H1 (cell line): ENCODE results near the gene TAOK2. TPM values are rescaled to one million over a fixed set of nuclear protein-coding genes. Genes with fewer than 3 reads are reported as not detected.

Experiments used
- CTCF ChIA-PET: fragments of 300-600 bp; sonication (Branson Sonifier 250); formaldehyde crosslinking; loops from one replicate; lab custom pipeline; 2021; ENCODE audit not compliant: partially characterized antibody; lab: Charles Lee
- POLR2A ChIA-PET: fragments of 300-600 bp; sonication (Branson Sonifier 250); formaldehyde crosslinking; loops from one replicate; lab custom pipeline; 2021; ENCODE audit warnings: inconsistent platforms; ENCODE audit not compliant: partially characterized antibody; lab: Charles Lee
- DNase-seq, 2 experiments: peaks; one replicate each; pipeline versions ENCODE4 v3.0.0 to v3.0.0-alpha.2; 2010 to 2022; ENCODE audit warnings: low spot score in 2 of 2, low read depth in 1 of 2, mixed read lengths in 1 of 2
- FAIRE-seq: peaks from 2 replicates; lab custom pipeline; 2011; peaks lifted over from hg19 to GRCh38; lab: Jason Lieb, UNC
- H2AFZ ChIP-seq: 2 replicates; pipeline ENCODE4 v1.8.1; 2012; ENCODE audit warnings: low read length, inconsistent platforms
- H2AK5ac ChIP-seq: 2 replicates; pipeline ENCODE4 v1.6.1; 2013; ENCODE audit warnings: low read depth, low read length
- H2BK120ac ChIP-seq: replicated peaks from 2 replicates; pipeline ENCODE3; 2013; ENCODE audit warnings: low read depth, low read length, inconsistent platforms
- H2BK12ac ChIP-seq: 2 replicates; pipeline ENCODE4 v1.6.1; 2013; ENCODE audit warnings: low read depth, low read length
- H2BK15ac ChIP-seq: 2 replicates; pipeline ENCODE4 v1.6.1; 2013; ENCODE audit warnings: low read length
- H2BK20ac ChIP-seq: 2 replicates; pipeline ENCODE4 v1.6.1; 2013; ENCODE audit warnings: low read length
- H2BK5ac ChIP-seq: 2 replicates; pipeline ENCODE4 v1.6.1; 2013; ENCODE audit warnings: low read depth, low read length
- H3K14ac ChIP-seq: 2 replicates; pipeline ENCODE4 v1.6.1; 2013; ENCODE audit warnings: inconsistent platforms; ENCODE audit not compliant: insufficient read length
- H3K18ac ChIP-seq: 2 replicates; pipeline ENCODE4 v1.6.1; 2013; ENCODE audit warnings: low read length; ENCODE audit errors: extremely low read depth
- H3K23ac ChIP-seq: 2 replicates; pipeline ENCODE4 v1.6.1; 2013; ENCODE audit warnings: inconsistent platforms; ENCODE audit not compliant: insufficient read length
- H3K23me2 ChIP-seq: 2 replicates; pipeline ENCODE4 v1.6.1; 2013; ENCODE audit warnings: low read depth, low read length
- H3K27ac ChIP-seq: 2 replicates; pipeline ENCODE4 v1.6.1; 2011; ENCODE audit warnings: low read depth, low read length, inconsistent platforms
- H3K27me3 ChIP-seq, 4 experiments: replicated peaks in 1 of 4; 1 replicate in 1 of 4; 2 replicates in 3 of 4; pipeline versions ENCODE4 v1.6.1 to v1.8.1; 2011 to 2013; ENCODE audit warnings: low read length in 3 of 4, mild to moderate bottlenecking in 3 of 4, inconsistent platforms in 2 of 4, mixed read lengths in 2 of 4, moderate library complexity in 1 of 4; ENCODE audit not compliant: control insufficient read depth in 3 of 4, insufficient read depth in 3 of 4; ENCODE audit errors: extremely low read depth in 1 of 4
- H3K36me3 ChIP-seq, 4 experiments: 2 replicates each; pipeline versions ENCODE4 v1.6.1 to v1.8.1; 2011 to 2013; ENCODE audit warnings: mild to moderate bottlenecking in 4 of 4, low read length in 3 of 4, moderate library complexity in 2 of 4, control low read depth in 1 of 4, inconsistent platforms in 1 of 4; ENCODE audit not compliant: insufficient read depth in 4 of 4, control insufficient read depth in 2 of 4
- H3K4ac ChIP-seq: replicated peaks from 2 replicates; pipeline ENCODE3; 2013; ENCODE audit warnings: low read length, low read depth, mixed read lengths, inconsistent platforms; ENCODE audit not compliant: insufficient read length
- H3K4me1 ChIP-seq, 4 experiments: replicated peaks in 1 of 4; 1 replicate in 1 of 4; 2 replicates in 3 of 4; pipeline versions ENCODE4 v1.6.1 to v1.8.1; 2011 to 2013; ENCODE audit warnings: low read length in 3 of 4, inconsistent platforms in 2 of 4, mixed read lengths in 1 of 4; ENCODE audit not compliant: insufficient read depth in 4 of 4, control insufficient read depth in 3 of 4
- H3K4me2 ChIP-seq, 2 experiments: 2 replicates each; pipeline versions ENCODE4 v1.6.1 to v1.8.1; 2011 to 2013; ENCODE audit warnings: low read depth in 2 of 2, low read length in 2 of 2, control low read depth in 1 of 2, inconsistent platforms in 1 of 2, mild to moderate bottlenecking in 1 of 2; ENCODE audit not compliant: insufficient read depth in 1 of 2
- H3K4me3 ChIP-seq, 4 experiments: fragments of 200-600, 300-600 bp in 1 of 4; sonication (generic), shearing (Covaris generic), sonication (Bioruptor Twin) in 1 of 4; 2 replicates each; pipeline versions ENCODE4 v1.5.1 to v1.8.1; 2011 to 2016; ENCODE audit warnings: low read length in 4 of 4, low read depth in 3 of 4, control low read depth in 2 of 4, inconsistent platforms in 2 of 4, mild to moderate bottlenecking in 2 of 4, mixed read lengths in 1 of 4, moderate library complexity in 1 of 4; ENCODE audit not compliant: insufficient read depth in 2 of 4; ENCODE audit errors: extremely low read depth in 1 of 4
- H3K56ac ChIP-seq: replicated peaks from 2 replicates; pipeline ENCODE3; 2013; ENCODE audit warnings: low read depth, mild to moderate bottlenecking, mixed read lengths, low read length, inconsistent platforms; ENCODE audit not compliant: insufficient read length
- H3K79me1 ChIP-seq: 2 replicates; pipeline ENCODE4 v1.6.1; 2013; ENCODE audit warnings: low read depth, low read length, control low read depth
- H3K79me2 ChIP-seq, 2 experiments: 2 replicates each; pipeline versions ENCODE4 v1.6.1 to v1.8.1; 2012 to 2013; ENCODE audit warnings: low read length in 2 of 2, mild to moderate bottlenecking in 2 of 2, inconsistent platforms in 1 of 2; ENCODE audit not compliant: insufficient read depth in 2 of 2, control insufficient read depth in 1 of 2
- H3K9ac ChIP-seq, 4 experiments: replicated peaks in 1 of 4; 1 replicate in 1 of 4; 2 replicates in 3 of 4; pipeline versions ENCODE4 v1.6.1 to v1.8.1; 2011 to 2013; ENCODE audit warnings: low read depth in 3 of 4, low read length in 3 of 4, control low read depth in 2 of 4, mild to moderate bottlenecking in 2 of 4, moderate library complexity in 2 of 4, inconsistent platforms in 1 of 4; ENCODE audit errors: extremely low read depth in 1 of 4
- H3K9me3 ChIP-seq, 2 experiments: 2 replicates each; pipeline versions ENCODE4 v1.6.1 to v1.8.1; 2012 to 2013; ENCODE audit warnings: mild to moderate bottlenecking in 2 of 2, moderate library complexity in 2 of 2, control low read depth in 1 of 2, inconsistent platforms in 1 of 2, low read depth in 1 of 2, low read length in 1 of 2, mixed read lengths in 1 of 2; ENCODE audit not compliant: insufficient read depth in 2 of 2
- H4K20me1 ChIP-seq, 2 experiments: replicated peaks in 1 of 2; 2 replicates each; pipeline versions ENCODE3 to v1.8.1; 2011 to 2013; ENCODE audit warnings: inconsistent platforms in 2 of 2, low read length in 2 of 2, mild to moderate bottlenecking in 1 of 2; ENCODE audit not compliant: insufficient read depth in 2 of 2, control insufficient read depth in 1 of 2
- H4K5ac ChIP-seq: 2 replicates; pipeline ENCODE4 v1.6.1; 2013; ENCODE audit warnings: low read length, low read depth, mixed read lengths, inconsistent platforms; ENCODE audit not compliant: insufficient read length
- H4K8ac ChIP-seq: 2 replicates; pipeline ENCODE4 v1.8.0; 2013; ENCODE audit warnings: mild to moderate bottlenecking, moderate library complexity, low read length, inconsistent platforms; ENCODE audit not compliant: insufficient read depth; ENCODE audit errors: extremely low read depth
- H4K91ac ChIP-seq: replicated peaks from 2 replicates; pipeline ENCODE3; 2013; ENCODE audit warnings: low read length, mixed read lengths, inconsistent platforms; ENCODE audit not compliant: insufficient read length
- BACH1 ChIP-seq: IDR thresholded peaks from 2 replicates; pipeline ENCODE4 v1.6.1; 2012; ENCODE audit warnings: low read length, improper control_type of control experiment
- CBX8 ChIP-seq: fragments of 300-800, 300-1000 bp; sonication (generic); IDR thresholded peaks from 2 replicates; pipeline ENCODE4 v1.7.1; 2016; ENCODE audit warnings: low read depth, low read length, borderline replicate concordance
- EP300 ChIP-seq, 2 experiments: IDR thresholded peaks; 1 replicate in 1 of 2; 2 replicates in 1 of 2; pipeline ENCODE4 v1.6.1; 2011 to 2012; ENCODE audit warnings: low read depth in 2 of 2, low read length in 2 of 2, mild to moderate bottlenecking in 2 of 2, borderline replicate concordance in 1 of 2, inconsistent platforms in 1 of 2, moderate library complexity in 1 of 2
- SAP30 ChIP-seq: fragments of 300-600 bp; sonication (generic); IDR thresholded peaks from 2 replicates; pipeline ENCODE4 v1.7.1; 2012; ENCODE audit warnings: low read length, moderate library complexity, mild to moderate bottlenecking, inconsistent platforms; ENCODE audit not compliant: insufficient read depth, insufficient replicate concordance
- WGBS, 2 experiments: shearing (Covaris generic) in 1 of 2; methylation state at CpG; one replicate each; pipeline versions ENCODE4 v1.1.6 to v1.1.7; 2013 to 2015; ENCODE audit warnings: low lambda C conversion rate in 2 of 2, mixed read lengths in 2 of 2, inconsistent platforms in 1 of 2, low coverage in 1 of 2, missing lambda C conversion rate in 1 of 2; ENCODE audit not compliant: insufficient replicate concordance in 2 of 2, insufficient coverage in 1 of 2, insufficient read length in 1 of 2; ENCODE audit errors: extremely low coverage in 1 of 2, missing lambda C conversion rate in 1 of 2; 5-methylcytosine and 5-hydroxymethylcytosine counted together
- polyA plus RNA-seq, 7 experiments: library from polyadenylated mRNA; depleted of rRNA in 3 of 7; stranded (reverse) in 5 of 7; unstranded in 2 of 7; fragments of >200 nt in 5 of 7; fragments of 200-250 nt in 2 of 7; gene quantifications; 1 replicate in 5 of 7; 2 replicates in 1 of 7; 4 replicates in 1 of 7; pipeline versions ENCODE4 v1.2.1 to v1.2.3, GENCODE V29; 2011 to 2013; ENCODE audit warnings: missing spikeins in 2 of 7, mixed read lengths in 2 of 7
- total RNA-seq: library from RNA; stranded (reverse); fragmentation: NEBNext Ultra II Directional; extraction: Animal tissue kit (Norgen Biotek cat#: 25700); gene quantifications from 2 replicates; pipeline ENCODE4 v1.2.1, GENCODE V29; 2021
- TF ChIP-seq, protein P1 (sequence below): IDR thresholded peaks from 2 replicates; pipeline ENCODE4 v1.6.1; 2012; ENCODE audit warnings: inconsistent platforms

Gene TAOK2
- total and polyA plus RNA-seq, 2 of the 8 experiments (the other 6 are each of a cell fraction or from before 2014, with no cell fraction given) = 13.5 to 32.6 TPM

- H3K56ac ChIP-seq = no peak overlapping the region
- H3K79me2 ChIP-seq = no peaks in the 10 kb centered on the region
- ChIA-PET POLR2A (interaction anchor here (2.6 kb wide), 1 partner anchor 19 kb away, joined by 10 read pairs; the partner anchor contains the start of gene TLCD3B), CTCF (interaction anchor here (0.6 to 1.2 kb wide), 5 partner anchors 20 to 164 kb away, joined by 3 read pairs; no protein-coding TSS in a partner anchor)
- no peak overlapping the region for H2BK120ac ChIP-seq
- H3K36me3 ChIP-seq = no peaks in the 10 kb centered on the region
- peak overlapping the region; percentile 42 to 79 (median 46) for H3K4me3 ChIP-seq
- no peak overlapping the region for H3K4ac ChIP-seq
- WGBS, 2 experiments = 14% methylated on average over 24 of the region's 31 CpGs; no CpG with 5 or more reads in 1 of the 2 experiments
- H3K79me1 ChIP-seq = no peaks in the 10 kb centered on the region
- FAIRE-seq (no peak), DNase-seq (no peak)
- no peak overlapping the region for H3K14ac ChIP-seq
- no peak overlapping the region for H2AK5ac ChIP-seq
- H2BK12ac ChIP-seq = peak overlapping the region; percentile 68; the same call in 1 of the 2 replicates
- no peak overlapping the region; the same call in 1 of the 2 replicates for H2BK20ac ChIP-seq
- no peak overlapping the region for H3K23ac ChIP-seq
- H3K9me3 ChIP-seq = no peaks in the 10 kb centered on the region
- H2BK15ac ChIP-seq = no peak overlapping the region
- TF ChIP-seq, protein P1, sequence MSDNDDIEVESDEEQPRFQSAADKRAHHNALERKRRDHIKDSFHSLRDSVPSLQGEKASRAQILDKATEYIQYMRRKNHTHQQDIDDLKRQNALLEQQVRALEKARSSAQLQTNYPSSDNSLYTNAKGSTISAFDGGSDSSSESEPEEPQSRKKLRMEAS = peak; percentile 6; the same call in 1 of the 2 replicates
- TF ChIP-seq SAP30 (no peak), EP300 (IDR thresholded peaks at IDR 0.05; ENCODE audit: borderline replicate concordance in 1 of 2, low read depth in 2 of 2, low read length in 2 of 2) (no peak), CBX8 (no peak), BACH1 (no peak)
- H2BK5ac ChIP-seq = no peak overlapping the region; the same call in 1 of the 2 replicates
- H3K9ac ChIP-seq = no peak overlapping the region
- peaks cover 16% of the 10 kb centered on the region for H3K23me2 ChIP-seq
- peaks cover 0 to 23% (median 13%) of the 10 kb centered on the region in 4 experiments; a peak in 5 of 7 replicates for H3K27me3 ChIP-seq
- H2AFZ ChIP-seq = no peak overlapping the region
- H3K18ac ChIP-seq = no peak overlapping the region
- no peak overlapping the region for H4K91ac ChIP-seq
- no peak overlapping the region for H4K5ac ChIP-seq
- H3K27ac ChIP-seq = no peak overlapping the region
- no peak overlapping the region; the same call in 1 of the 2 replicates for H4K8ac ChIP-seq
- H3K4me1 ChIP-seq = peaks cover 0 to 19% (median 13%) of the 10 kb centered on the region in 4 experiments; a peak in 6 of 7 replicates
- peak overlapping the region; percentile 77 to 96 for H3K4me2 ChIP-seq
- H4K20me1 ChIP-seq = peaks cover 1 to 3% of the 10 kb centered on the region in 2 experiments
Observed at GRCh38 chr16:30011714-30012504, 38.2 kb downstream of the TAOK2 start.
